Central memory CD8-positive, alpha-beta T cell (primary cell): ENCODE measurements around the gene ASS1.
"Not testable (repeated sequence)": the region's sequence is repeated elsewhere in the genome, so short reads cannot be mapped to it uniquely, and the experiment has no call there.

Experiments
- ATAC-seq: fragments of 150-1000 bp; cut with Tn5 transposase; replicated peaks from 2 replicates; pipeline ENCODE4 v1.10.0; 2022; ENCODE audit warnings: mild to moderate bottlenecking, moderate FRiP score, moderate number of reproducible peaks; ENCODE audit not compliant: poor library complexity, severe bottlenecking; ENCODE audit errors: extremely low read depth
- DNase-seq, 2 donors: peaks; one replicate each; pipeline ENCODE4 v3.0.0; 2021; ENCODE audit warnings: low spot score in 2 of 2
- H3K27ac Mint-ChIP-seq: one replicate; pipeline ENCODE4 v1.8.0; 2022; ENCODE audit warnings: low read depth, mild to moderate bottlenecking, moderate library complexity, mixed read lengths
- H3K27me3 Mint-ChIP-seq: one replicate; pipeline ENCODE4 v1.8.0; 2022; ENCODE audit warnings: mixed read lengths
- H3K36me3 Mint-ChIP-seq: one replicate; pipeline ENCODE4 v1.8.0; 2022; ENCODE audit warnings: mild to moderate bottlenecking, moderate library complexity, mixed read lengths; ENCODE audit not compliant: insufficient read depth
- H3K4me1 Mint-ChIP-seq: one replicate; pipeline ENCODE4 v1.8.0; 2022; ENCODE audit warnings: mixed read lengths
- H3K4me3 Mint-ChIP-seq: one replicate; pipeline ENCODE4 v1.8.0; 2022; ENCODE audit warnings: mild to moderate bottlenecking, moderate library complexity, mixed read lengths
- H3K9me3 Mint-ChIP-seq: one replicate; pipeline ENCODE4 v1.8.0; 2022; ENCODE audit warnings: mixed read lengths

The ASS1 gene

GRCh38 chr9:130444565-130445221 lies at the start of gene ASS1:
TSS of gene ASS1 (plus strand) at chr9:130444961. CDS start at chr9:130452229, 7,268 bp downstream.
- peaks cover 59% of the 10 kb centered on the region for H3K27me3 Mint-ChIP-seq
- no peak for DNase-seq
- no peaks in the 10 kb centered on the region for H3K36me3 Mint-ChIP-seq
- H3K4me1 Mint-ChIP-seq: peaks cover 4% of the 10 kb centered on the region
- peaks cover 6% of the 10 kb centered on the region for H3K9me3 Mint-ChIP-seq
- H3K27ac Mint-ChIP-seq: no peak within 1 kb of the TSS
- H3K4me3 Mint-ChIP-seq: peak within 1 kb of the TSS; percentile 60
- ATAC-seq: no peak

- H3K27ac Mint-ChIP-seq: no peak overlapping the region
- H3K36me3 Mint-ChIP-seq: no peaks in the 10 kb centered on the region
- no peak overlapping the region for H3K4me3 Mint-ChIP-seq
- H3K9me3 Mint-ChIP-seq: no peaks in the 10 kb centered on the region
- ATAC-seq (no peak), DNase-seq (no peak)
- no peaks in the 10 kb centered on the region for H3K4me1 Mint-ChIP-seq
- H3K27me3 Mint-ChIP-seq: peaks cover 20% of the 10 kb centered on the region
Measured at GRCh38 chr9:130395810-130396435, 48.8 kb upstream of the ASS1 start.

GRCh38 chr9:130396581-130396980 lies 48.2 kb upstream of the ASS1 start:
- DNase-seq (no peak), ATAC-seq (no peak)
- Mint-ChIP-seq H3K27me3 (peaks cover 20% of the 10 kb centered on the region), H3K4me1 (no peaks in the 10 kb centered on the region), H3K4me3 (no peak overlapping the region), H3K36me3 (no peaks in the 10 kb centered on the region), H3K27ac (no peak overlapping the region), H3K9me3 (no peaks in the 10 kb centered on the region)

GRCh38 chr9:130398487-130399240 lies 46.1 kb upstream of the ASS1 start:
- Mint-ChIP-seq H3K27ac (no peak overlapping the region), H3K4me1 (no peaks in the 10 kb centered on the region), H3K9me3 (no peaks in the 10 kb centered on the region), H3K4me3 (no peak overlapping the region), H3K27me3 (peaks cover 19% of the 10 kb centered on the region), H3K36me3 (no peaks in the 10 kb centered on the region)
- ATAC-seq (no peak), DNase-seq (no peak)

- Mint-ChIP-seq H3K36me3 (no peaks in the 10 kb centered on the region), H3K4me3 (no peak overlapping the region), H3K27me3 (peaks cover 28% of the 10 kb centered on the region), H3K27ac (no peak overlapping the region), H3K4me1 (no peaks in the 10 kb centered on the region), H3K9me3 (no peaks in the 10 kb centered on the region)
- DNase-seq (no peak), ATAC-seq (no peak)
Measured at GRCh38 chr9:130399768-130400167, 45.0 kb upstream of the ASS1 start.

GRCh38 chr9:130400870-130401269 lies 43.9 kb upstream of the ASS1 start:
- no peak for DNase-seq
- no peak overlapping the region for H3K27ac Mint-ChIP-seq
- no peak overlapping the region for H3K4me3 Mint-ChIP-seq

GRCh38 chr9:130401742-130402141 lies 43.0 kb upstream of the ASS1 start:
- not testable (repeated sequence) for H3K4me3 Mint-ChIP-seq, DNase-seq, H3K27ac Mint-ChIP-seq, H3K36me3 Mint-ChIP-seq, H3K4me1 Mint-ChIP-seq, H3K9me3 Mint-ChIP-seq, ATAC-seq
- H3K27me3 Mint-ChIP-seq: peaks cover 28% of the 10 kb centered on the region

More at GRCh38 chr9:130400870-130401269, 43.9 kb upstream of the ASS1 start:
- no peaks in the 10 kb centered on the region for H3K4me1 Mint-ChIP-seq
- H3K9me3 Mint-ChIP-seq: no peaks in the 10 kb centered on the region
- ATAC-seq: no peak
- peaks cover 28% of the 10 kb centered on the region for H3K27me3 Mint-ChIP-seq
- H3K36me3 Mint-ChIP-seq: no peaks in the 10 kb centered on the region

GRCh38 chr9:130402243-130402642 lies 42.5 kb upstream of the ASS1 start:
- H3K4me1 Mint-ChIP-seq: no peaks in the 10 kb centered on the region
- no peaks in the 10 kb centered on the region for H3K9me3 Mint-ChIP-seq
- no peak for DNase-seq
- ATAC-seq: no peak
- no peaks in the 10 kb centered on the region for H3K36me3 Mint-ChIP-seq
- H3K4me3 Mint-ChIP-seq: no peak overlapping the region
- H3K27ac Mint-ChIP-seq: no peak overlapping the region
- peaks cover 28% of the 10 kb centered on the region for H3K27me3 Mint-ChIP-seq

- H3K27me3 Mint-ChIP-seq: peaks cover 28% of the 10 kb centered on the region
- no peak overlapping the region for H3K4me3 Mint-ChIP-seq
- H3K36me3 Mint-ChIP-seq: no peaks in the 10 kb centered on the region
- DNase-seq (no peak), ATAC-seq (no peak)
- no peak overlapping the region for H3K27ac Mint-ChIP-seq
- no peaks in the 10 kb centered on the region for H3K9me3 Mint-ChIP-seq
- H3K4me1 Mint-ChIP-seq: no peaks in the 10 kb centered on the region
Measured at GRCh38 chr9:130402645-130403440, 41.9 kb upstream of the ASS1 start.

GRCh38 chr9:130405657-130406257 lies 39.0 kb upstream of the ASS1 start:
- Mint-ChIP-seq H3K4me1 (no peaks in the 10 kb centered on the region), H3K27me3 (peaks cover 28% of the 10 kb centered on the region), H3K4me3 (no peak overlapping the region), H3K36me3 (no peaks in the 10 kb centered on the region), H3K27ac (no peak overlapping the region), H3K9me3 (no peaks in the 10 kb centered on the region)
- no peak for DNase-seq
- no peak for ATAC-seq

- DNase-seq: no peak
- Mint-ChIP-seq H3K36me3 (no peaks in the 10 kb centered on the region), H3K4me3 (no peak overlapping the region), H3K27me3 (peaks cover 28% of the 10 kb centered on the region), H3K4me1 (no peaks in the 10 kb centered on the region), H3K9me3 (no peaks in the 10 kb centered on the region), H3K27ac (no peak overlapping the region)
- ATAC-seq: no peak
Measured at GRCh38 chr9:130406278-130406895, 38.4 kb upstream of the ASS1 start.
